ENCODE results near the gene IFIT2.
"Not testable (repeated sequence)": the region's sequence is repeated elsewhere in the genome, so short reads cannot be mapped to it uniquely, and the experiment has no call there.

The IFIT2 gene

DNA sequence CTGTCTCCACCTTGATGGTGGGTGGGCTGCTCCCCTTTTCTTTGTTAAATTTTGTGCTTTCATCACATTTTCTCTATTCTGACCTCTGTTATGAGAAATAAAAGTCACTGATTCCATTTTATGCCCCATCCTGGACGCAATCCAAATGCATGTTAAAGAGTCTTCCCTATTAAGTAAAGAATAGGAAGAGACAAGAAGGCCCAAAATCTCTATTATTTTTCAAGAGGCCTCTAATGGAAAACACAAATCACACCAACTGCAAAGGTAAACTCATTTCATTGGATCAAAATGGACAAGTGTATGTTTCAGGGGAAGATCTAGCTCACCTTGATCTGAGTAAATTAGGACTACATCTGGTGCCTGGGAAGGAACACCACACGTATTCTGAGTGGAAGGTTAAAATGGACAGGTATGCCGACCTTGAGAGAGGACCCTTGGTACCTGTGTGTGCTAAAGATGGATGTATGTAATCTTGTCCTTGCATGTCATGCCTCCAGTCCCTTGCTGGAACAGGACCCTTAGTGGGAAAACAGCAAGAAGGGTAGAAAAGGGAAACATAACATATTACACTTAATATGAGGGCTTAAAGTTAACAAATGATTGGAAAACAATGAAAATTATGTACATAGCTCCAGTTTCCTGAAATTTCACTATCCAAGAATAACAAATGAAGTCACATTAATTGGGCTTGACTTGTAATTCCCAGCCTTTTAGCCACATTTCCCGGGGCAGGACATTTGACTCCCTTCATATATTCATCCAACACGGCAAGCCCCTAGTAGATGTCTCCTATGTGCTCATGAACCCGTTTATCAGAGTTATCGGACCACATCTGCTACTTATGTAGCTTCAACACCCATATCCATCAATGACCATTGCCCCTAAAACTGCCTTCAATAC lies 7.6 kb downstream of the IFIT2 start:
- DNase-seq: no peak

DNA sequence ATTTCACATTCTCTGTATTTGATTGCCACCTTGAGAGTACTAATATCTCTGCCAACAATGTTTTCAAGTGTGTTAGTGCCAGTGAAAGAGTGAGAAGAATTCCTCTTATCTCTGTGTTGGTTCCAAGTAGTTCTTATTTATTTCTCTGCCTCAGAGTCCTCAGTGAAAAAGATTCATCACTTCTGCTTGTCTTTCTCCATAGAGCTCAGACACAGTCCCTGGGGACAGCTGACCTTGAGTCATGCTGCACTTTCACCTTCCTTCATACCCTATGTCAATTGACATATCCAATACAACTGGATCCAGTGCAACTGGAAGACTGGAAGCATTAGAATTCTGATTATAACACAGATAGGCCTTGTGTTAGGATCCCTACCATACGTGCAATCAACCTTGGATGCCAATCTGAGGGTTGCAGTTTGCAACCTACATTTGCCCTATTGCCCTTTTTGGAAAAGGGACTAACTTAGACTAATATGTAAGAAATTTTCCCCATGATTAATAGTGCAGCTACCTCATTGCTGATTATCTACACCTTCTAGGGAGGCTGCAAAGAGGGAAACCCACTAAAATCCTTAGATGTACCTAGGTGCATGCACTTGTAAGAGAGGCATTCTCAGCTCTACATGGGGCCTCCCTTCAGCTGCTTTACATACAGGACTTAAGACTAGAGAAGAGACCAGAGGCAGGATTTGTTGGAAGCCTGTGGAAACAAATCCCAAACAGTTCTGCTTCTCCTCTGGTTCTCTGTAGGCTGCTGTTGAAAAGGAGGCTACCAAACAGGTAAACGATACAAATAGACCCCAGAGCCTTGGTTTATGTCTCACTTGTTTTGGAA lies 8.4 kb downstream of the IFIT2 start:
- no peak for DNase-seq

DNA sequence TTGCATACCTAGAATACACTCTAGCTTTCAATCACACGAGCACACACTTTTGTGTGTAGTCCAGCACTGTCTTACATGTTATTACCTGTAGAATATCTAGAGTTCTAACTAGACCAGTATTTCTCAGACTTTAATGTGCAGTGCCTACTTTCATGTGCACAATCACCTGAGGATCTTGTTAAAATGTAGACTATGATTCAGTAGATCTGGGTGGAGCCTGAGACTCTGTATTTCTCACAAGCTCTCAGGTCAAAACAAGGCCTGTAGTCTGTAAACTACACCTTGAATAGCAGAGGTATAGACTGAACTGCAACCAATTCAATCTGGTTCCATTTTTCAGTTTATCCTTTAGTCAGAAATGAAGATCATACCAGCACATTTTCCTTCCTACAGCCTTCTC lies 11.1 kb downstream of the IFIT2 start:
- no peak for DNase-seq

DNA sequence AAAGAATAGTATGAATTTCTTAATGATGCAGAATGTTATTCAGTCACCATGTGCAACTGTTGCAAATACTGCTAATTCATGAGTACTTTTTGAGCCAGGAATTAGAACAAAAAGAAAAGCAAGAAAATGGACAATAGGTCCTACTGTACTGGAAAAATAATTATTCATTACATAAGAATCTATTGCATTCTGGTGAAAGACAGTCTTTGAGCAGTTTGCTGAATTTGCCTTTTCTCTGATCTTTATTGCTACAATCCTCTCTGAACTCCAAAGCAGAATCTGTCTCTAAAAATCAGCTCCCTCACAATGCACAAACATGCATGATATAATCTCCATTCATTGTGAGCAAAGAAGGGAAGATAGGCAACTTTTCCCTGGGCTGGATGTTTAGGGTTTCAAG lies 12.8 kb downstream of the IFIT2 start:
- no peak for DNase-seq

DNA sequence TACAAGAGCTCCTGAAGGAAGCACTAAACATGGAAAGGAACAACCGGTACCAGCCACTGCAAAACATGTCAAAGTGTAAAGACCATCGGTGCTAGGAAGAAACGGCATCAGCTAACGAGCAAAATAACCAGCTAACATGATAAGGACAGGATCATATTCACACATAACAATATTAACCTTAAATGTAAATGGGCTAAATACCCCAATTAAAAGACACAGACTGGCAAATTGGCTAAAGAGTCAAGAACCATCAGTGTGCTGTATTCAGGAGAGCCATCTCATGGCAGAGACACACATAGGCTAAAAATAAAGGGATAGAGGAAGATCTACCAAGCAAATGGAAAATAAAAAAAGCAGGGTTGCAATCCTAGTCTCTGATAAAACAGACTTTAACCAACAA lies 16.2 kb downstream of the IFIT2 start:
- DNase-seq: not testable (repeated sequence)

DNA sequence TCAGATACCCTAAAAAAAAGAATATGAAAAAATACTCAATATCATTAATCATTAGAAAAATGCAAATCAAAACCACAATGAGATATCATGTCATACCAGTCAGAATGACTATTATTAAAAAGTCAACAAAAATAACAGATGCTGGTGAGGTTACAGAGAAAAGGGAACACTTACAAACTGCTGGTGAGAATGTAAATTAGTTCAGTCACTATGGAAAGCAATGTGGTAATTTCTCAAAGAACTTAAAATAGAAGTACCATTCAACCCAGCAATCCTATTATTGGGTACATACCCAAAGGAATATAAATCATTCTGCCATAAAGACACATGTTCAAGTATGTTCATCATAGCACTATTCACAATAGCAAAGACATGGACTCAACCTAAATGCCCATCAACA lies 23.2 kb downstream of the IFIT2 start:
- DNase-seq: not testable (repeated sequence)

DNA sequence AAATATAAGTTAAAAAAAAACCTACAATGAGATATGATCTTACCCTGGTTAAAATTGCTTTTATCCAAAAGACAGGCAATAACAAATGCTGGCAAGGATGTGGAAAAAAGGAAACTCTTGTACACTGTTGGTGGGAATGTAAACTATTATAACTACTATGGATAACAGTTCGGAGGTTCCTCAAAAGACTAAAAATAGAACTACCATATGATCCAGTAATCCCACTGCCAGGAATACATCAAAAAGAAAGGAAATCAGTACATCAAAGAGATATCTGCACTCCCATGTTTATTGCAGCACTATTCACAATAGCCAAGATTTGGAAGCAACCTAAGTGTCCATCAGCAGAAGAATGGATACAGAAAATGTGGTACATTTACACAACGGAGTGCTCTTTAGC lies 24.0 kb downstream of the IFIT2 start:
- DNase-seq: not testable (repeated sequence)

DNA sequence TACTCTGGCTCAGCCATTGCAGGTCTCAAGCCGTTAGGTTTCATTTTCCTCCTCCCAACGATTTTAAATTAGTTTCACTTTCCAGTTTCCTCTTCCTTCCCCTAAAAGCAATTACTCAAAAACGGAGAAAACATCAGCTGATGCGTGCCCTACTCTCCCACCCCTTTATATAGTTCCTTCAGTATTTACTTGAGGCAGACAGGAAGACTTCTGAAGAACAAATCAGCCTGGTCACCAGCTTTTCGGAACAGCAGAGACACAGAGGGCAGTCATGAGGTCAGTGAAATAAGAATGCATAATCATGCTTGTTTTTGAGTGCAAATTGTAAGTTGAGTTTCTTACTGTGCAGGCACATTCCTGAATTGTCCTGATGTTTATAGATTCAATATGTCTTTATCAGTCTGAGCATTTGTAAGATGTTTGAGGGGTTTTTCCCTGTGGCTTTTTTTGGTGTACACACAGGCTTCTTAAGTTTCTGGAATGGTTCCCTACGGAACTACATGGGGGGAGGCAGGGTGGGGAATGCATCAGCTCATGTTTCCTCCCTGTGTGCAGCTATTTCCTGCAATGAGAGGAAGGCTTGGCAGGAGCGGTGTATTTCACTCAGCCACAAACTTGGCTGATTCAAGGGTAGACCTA lies 26.1 kb downstream of the IFIT2 start, which contains the start of gene IFIT3:
Gene IFIT3, plus strand, starts transcription at position 195 of the 639 bp plus-strand sequence. Its CDS starts 77 bp downstream, at position 272.
- no peak for DNase-seq

DNA sequence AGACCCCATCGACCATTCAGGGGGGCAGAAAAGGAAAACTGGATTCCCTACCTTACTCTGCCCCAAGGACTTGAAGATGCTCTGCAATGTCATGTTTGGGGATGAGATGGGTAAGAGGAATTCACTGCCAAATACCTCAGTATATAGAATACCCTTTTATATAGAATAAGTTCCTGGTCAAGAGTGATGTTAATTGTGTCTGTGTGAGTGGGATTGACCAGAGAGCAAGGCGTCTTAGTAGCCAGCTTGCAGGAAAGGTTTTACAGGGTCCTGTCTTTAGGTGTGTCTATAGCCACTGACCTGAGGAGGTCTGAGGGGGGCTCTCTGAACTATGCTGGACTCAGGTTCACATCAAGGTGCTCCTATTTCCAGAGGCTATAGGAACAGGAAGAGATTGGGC lies 27.3 kb downstream of the IFIT2 start:
- no peak for DNase-seq

DNA sequence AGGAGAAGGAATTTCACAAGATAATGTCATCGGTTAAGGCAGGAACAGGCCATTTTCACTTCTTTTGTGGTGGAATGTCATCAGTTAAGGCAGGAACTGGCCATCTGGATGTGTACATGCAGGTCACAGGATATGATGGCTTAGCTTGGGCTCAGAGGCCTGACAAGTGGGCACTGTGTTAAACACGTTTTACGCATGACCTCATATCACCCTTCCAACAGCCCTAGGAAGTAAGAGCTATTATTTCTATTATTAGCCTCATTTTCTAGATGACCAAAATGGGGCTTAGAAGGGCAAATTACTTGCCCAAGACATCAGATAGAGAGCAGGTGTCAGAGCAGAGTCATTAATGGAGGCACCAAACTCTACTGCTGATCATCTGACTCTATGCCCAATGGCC lies 28.2 kb downstream of the IFIT2 start:
- DNase-seq: not testable (repeated sequence)

DNA sequence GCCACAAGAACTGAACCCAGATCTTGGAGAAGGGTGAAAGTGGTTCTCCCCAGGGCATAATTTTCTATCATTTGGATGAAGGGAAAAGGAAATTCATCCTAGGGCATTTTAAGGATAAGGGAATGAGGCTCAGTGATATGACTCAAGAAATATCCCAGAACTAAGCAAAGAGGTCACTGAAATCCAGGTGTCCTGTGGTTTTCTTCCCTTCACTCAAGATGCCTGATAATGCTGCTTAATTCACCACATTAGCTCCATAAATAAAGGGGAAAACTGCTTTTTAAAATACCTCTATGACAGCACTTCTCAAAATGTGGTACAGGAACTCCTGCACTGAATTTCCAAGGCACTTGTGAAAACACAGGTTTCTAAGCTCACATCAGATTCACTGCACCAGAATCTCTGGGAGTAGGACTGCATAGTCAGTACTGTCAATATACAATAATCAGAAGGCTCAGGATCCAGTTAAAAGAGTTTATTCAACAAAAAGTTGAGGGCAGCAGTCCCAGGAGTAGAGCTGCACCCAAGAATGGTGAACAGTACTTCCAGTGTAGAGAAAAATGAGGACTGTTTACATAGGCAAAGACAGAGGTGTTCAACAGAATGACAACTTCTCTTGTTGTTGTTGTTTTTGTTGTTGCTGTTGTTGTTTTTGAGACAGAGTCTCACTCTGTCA lies 28.8 kb downstream of the IFIT2 start:
- DNase-seq: no peak

DNA sequence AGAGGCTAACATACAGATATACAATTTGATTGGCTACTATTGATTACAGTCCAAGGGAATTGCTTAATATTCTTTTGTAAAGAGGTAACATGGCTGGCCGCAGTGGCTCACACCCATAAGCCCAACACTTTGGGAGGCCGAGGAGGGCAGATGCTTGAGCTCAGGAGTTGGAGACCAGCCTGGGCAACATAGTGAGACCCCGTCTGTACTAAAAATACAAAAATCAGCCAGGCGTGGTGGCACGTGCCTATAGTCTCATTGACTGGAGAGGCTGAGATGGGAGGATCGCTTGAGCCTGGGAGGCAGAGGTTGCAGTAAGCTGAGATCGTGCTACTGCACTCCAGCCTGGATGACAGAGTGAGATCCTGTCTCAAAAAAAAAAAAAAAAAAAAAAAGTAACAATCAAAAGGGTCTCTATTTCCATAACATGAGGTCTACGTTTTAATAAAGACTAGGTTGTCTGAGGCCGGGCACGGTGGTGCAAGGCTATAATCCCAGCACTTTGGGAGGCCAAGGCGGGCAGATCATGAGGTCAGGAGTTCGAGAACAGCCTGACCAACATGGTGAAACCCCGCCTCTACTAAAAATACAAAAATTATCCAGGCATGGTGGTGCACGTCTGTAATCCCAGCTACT lies 29.8 kb downstream of the IFIT2 start:
- DNase-seq: not testable (repeated sequence)

DNA sequence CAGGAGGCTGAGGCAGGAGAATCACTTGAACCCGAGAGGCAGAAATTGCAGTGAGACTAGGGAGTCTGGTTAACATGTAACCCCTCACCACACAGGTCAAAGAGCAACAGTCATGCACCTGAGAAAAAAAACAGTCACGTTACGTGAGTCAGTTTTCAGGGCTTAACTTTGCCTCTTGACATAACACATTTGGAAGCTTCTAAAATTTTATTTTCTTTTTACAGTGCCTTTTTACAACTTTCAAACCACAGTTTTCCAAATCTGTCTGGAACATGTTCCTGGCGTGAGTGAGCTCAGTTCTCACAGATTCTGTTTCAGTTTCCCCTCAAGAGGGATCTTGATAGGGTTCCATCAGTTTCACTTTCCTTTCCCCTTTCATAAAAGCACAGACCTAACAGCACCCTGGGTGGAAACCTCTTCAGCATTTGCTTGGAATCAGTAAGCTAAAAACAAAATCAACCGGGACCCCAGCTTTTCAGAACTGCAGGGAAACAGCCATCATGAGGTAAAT lies 30.3 kb downstream of the IFIT2 start:
- DNase-seq: no peak

DNA sequence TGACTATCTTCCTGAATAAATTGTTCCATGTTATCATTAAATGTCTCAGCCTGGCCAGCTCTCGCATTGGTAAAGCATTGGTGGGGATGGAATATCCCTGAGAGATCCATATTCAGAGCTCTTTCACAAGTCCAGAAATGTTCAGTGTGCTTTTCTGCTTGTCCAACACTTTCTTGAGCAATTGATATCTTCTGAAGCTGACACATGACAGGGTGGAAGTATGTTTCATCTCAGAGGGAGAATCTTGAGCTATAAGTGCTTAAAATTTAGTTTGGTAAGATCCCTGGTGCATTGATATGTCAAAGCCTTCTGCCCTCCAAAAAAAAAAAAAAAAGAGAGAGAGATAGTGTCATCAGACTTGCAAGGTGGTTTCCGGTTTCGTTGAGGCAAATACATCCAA lies 33.4 kb downstream of the IFIT2 start:
- DNase-seq: no peak

DNA sequence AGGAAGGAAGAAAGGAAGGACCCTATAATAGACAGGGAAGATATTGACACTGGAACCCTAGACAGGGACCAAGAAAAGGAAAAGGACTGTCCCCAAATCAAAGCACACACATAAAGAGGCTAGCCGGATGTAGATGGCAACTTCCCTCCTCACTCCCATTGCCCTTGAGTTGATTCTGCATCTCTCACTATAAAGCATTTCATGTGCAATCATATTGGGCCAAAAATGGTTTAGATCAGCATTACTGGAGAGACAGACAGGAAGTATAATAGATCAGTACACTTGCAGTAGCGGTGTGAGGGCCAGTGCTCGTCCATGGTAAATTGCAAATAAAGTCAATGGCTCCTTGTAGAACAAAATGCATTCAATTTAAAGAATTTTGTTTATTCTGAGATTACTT lies 34.4 kb downstream of the IFIT2 start:
- no peak for DNase-seq

DNA sequence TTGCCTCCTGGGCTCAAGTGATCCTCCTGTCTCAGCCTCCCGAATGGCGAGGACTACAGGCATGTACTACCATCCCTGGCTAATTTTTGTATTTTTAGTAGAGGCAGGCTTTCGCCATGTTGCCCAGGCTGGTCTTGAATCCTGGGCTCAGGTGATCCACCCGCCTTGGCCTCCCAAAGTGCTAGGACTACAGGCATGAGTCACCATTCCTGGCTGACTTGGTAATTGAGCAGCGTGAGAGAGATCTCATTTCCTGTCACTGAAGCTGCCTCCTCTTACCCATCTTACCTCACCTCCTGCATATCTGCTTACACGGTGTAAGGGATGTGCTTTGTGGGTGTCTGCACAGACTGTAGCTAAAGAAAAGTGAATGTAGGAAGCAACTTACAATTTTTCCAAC lies 35.6 kb downstream of the IFIT2 start:
- DNase-seq: no peak

DNA sequence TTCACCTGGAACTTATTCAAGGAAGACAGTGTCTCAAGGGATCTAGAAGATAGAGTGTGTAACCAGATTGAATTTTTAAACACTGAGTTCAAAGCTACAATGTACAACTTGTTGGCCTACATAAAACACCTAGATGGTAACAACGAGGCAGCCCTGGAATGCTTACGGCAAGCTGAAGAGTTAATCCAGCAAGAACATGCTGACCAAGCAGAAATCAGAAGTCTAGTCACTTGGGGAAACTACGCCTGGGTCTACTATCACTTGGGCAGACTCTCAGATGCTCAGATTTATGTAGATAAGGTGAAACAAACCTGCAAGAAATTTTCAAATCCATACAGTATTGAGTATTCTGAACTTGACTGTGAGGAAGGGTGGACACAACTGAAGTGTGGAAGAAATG lies 36.9 kb downstream of the IFIT2 start:
- DNase-seq: no peak

DNA sequence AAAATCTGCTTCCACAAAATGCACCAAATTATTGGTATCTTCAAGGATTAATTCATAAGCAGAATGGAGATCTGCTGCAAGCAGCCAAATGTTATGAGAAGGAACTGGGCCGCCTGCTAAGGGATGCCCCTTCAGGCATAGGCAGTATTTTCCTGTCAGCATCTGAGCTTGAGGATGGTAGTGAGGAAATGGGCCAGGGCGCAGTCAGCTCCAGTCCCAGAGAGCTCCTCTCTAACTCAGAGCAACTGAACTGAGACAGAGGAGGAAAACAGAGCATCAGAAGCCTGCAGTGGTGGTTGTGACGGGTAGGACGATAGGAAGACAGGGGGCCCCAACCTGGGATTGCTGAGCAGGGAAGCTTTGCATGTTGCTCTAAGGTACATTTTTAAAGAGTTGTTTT lies 38.0 kb downstream of the IFIT2 start:
- DNase-seq: no peak

DNA sequence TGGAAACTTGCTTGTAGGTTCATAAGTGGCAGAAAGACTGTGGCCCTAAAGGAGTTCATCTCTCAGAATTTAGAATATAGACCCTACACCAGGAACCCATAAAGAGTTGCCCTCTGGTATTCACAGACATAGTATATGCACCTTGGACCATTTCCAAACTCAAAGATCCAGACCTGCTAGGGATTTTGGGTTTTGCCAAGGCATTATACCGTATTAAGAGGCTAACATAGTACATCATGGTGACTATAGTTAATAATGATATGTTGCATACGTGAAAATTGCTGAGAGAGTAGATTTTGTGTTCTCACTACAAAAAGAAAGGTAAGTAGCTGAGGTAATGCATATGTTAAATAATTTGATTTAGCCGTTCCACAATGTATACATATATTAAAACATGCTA lies 39.8 kb downstream of the IFIT2 start:
- DNase-seq: no peak

DNA sequence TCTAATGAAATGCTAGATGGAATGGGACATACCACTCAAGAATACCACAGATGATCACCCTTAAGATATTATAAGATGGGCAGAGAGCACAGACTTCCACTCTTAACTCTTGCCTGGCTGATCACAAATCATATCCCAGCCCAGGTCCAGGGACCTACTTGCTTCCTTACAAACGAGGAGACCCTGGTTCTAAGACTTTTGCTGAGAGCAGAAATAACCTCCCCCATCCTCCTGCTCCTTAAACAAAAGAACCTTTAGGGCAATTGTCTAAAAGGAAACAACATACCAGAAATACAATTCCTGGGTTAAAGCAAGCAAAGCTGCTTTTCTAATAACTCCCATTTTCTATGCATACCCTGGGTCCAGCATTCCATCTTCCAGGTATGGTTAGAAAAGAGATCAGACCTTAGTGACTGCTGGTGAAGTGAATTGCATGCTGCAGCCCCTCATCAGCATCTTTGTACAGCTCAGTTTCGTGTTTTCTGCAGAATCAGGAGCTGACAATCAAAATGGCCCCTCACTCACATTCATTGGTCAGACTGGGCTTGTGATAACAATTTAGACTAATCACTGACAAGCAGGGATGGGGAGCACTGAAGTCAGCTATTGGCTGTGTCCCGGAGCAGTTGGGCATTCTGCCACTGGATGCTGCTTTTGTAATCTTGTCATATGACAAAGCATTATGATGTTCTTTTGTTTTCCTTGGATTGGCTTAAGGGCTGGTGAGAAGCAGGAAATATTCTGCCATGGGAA lies 40.5 kb downstream of the IFIT2 start:
- no peak for DNase-seq

DNA sequence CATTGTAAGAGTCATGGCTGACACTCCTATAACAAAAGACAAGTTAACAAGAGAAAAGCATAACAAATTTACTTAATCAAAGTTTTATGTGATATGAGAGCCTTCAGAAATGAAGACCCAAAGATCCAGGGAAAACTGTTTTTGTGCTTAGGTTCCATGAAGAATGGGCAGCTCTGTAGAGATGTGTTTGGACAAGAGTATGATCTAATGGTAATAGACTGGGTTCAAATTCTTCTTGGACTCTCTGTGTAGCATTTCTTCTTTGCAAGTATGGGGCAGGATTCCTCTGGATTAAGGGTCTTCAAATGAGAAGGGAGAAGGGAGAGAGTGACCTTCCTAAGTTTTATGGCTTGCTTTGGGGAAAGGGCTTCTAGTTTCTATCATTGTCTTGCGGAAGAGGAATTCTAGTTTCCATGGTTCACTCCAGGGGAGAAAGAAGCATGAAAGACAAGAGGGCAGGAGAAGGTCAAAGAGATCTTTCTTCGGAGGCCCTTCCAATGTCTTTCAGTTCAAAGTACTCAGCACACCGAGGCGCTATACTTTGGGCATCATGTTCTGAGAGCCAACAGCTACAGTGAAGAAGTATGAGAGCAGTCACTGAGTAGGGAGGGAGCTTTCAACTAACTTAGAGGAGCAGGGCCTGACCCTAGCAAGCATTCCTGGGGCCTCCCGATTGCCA lies 41.4 kb downstream of the IFIT2 start:
- DNase-seq: no peak

Measured in cortex of kidney (tissue), 1 donor.